Mesendoderm (in vitro differentiated cells): ENCODE data around the gene SLC35A3.

Source experiments
- DNase-seq: peaks from one replicate; pipeline ENCODE4 v3.0.0; 2013
- H2AK5ac ChIP-seq: 2 replicates; pipeline ENCODE4 v1.6.1; 2013; ENCODE audit warnings: low read length, inconsistent platforms
- H2BK120ac ChIP-seq: 2 replicates; pipeline ENCODE4 v1.6.1; 2013; ENCODE audit warnings: low read depth, mild to moderate bottlenecking, low read length, moderate library complexity, mixed read lengths
- H2BK15ac ChIP-seq: replicated peaks from 2 replicates; pipeline ENCODE4 v1.6.1; 2013; ENCODE audit warnings: low read depth, mild to moderate bottlenecking, moderate library complexity
- H2BK5ac ChIP-seq: 2 replicates; pipeline ENCODE4 v1.6.1; 2013; ENCODE audit warnings: low read length, inconsistent platforms
- H3K18ac ChIP-seq: 2 replicates; pipeline ENCODE4 v1.6.1; 2013; ENCODE audit warnings: mild to moderate bottlenecking, low read length, mixed read lengths
- H3K23ac ChIP-seq: one replicate; pipeline ENCODE4 v1.6.1; 2013; ENCODE audit warnings: low read length
- H3K27ac ChIP-seq: 2 replicates; pipeline ENCODE4 v1.5.1; 2013; ENCODE audit warnings: low read depth, mild to moderate bottlenecking, inconsistent platforms, low read length, moderate library complexity
- H3K27me3 ChIP-seq: 2 replicates; pipeline ENCODE4 v1.6.1; 2013; ENCODE audit warnings: low read length, control low read depth, mild to moderate bottlenecking, inconsistent platforms; ENCODE audit not compliant: insufficient read depth, poor library complexity
- H3K36me3 ChIP-seq: 2 replicates; pipeline ENCODE4 v1.6.1; 2013; ENCODE audit warnings: low read length, inconsistent platforms; ENCODE audit not compliant: control insufficient read depth, insufficient read depth
- H3K4ac ChIP-seq: one replicate; pipeline ENCODE4 v1.6.1; 2013; ENCODE audit warnings: low read depth, mild to moderate bottlenecking, low read length, moderate library complexity
- H3K4me1 ChIP-seq: 2 replicates; pipeline ENCODE4 v1.6.1; 2013; ENCODE audit warnings: low read depth, low read length, inconsistent platforms; ENCODE audit not compliant: control insufficient read depth
- H3K4me2 ChIP-seq: 2 replicates; pipeline ENCODE4 v1.6.1; 2013; ENCODE audit warnings: low read length
- H3K4me3 ChIP-seq: 2 replicates; pipeline ENCODE4 v1.5.1; 2013; ENCODE audit warnings: mild to moderate bottlenecking, low read length
- H3K56ac ChIP-seq: one replicate; pipeline ENCODE4 v1.6.1; 2013; ENCODE audit warnings: low read length
- H3K79me1 ChIP-seq: 2 replicates; pipeline ENCODE4 v1.6.1; 2013; ENCODE audit warnings: low read length, inconsistent platforms
- H3K79me2 ChIP-seq: 2 replicates; pipeline ENCODE4 v1.6.1; 2013; ENCODE audit warnings: mild to moderate bottlenecking, low read length; ENCODE audit not compliant: control insufficient read depth, insufficient read depth
- H3K9ac ChIP-seq: 2 replicates; pipeline ENCODE4 v1.6.1; 2013; ENCODE audit warnings: low read length, inconsistent platforms
- H4K5ac ChIP-seq: one replicate; pipeline ENCODE4 v1.6.1; 2013; ENCODE audit warnings: low read length
- H4K8ac ChIP-seq: one replicate; pipeline ENCODE4 v1.6.1; 2013; ENCODE audit warnings: low read depth, mild to moderate bottlenecking, control low read depth, low read length, moderate library complexity
- WGBS: extraction: QIAGEN DNeasy Blood & Tissue Kit; methylation state at CpG from one replicate; pipeline ENCODE4 v1.1.7; 2013; ENCODE audit warnings: low lambda C conversion rate, missing lambda C conversion rate; ENCODE audit not compliant: insufficient coverage; ENCODE audit errors: extremely low coverage; 5-methylcytosine and 5-hydroxymethylcytosine counted together

Gene SLC35A3

GRCh38 chr1:100036718-100037655, 67.2 kb downstream of the SLC35A3 start:
- Histone ChIP-seq H2BK120ac (no peak overlapping the region), H3K4me1 (no peaks in the 10 kb centered on the region), H2AK5ac (peak overlapping the region; percentile 28), H3K27ac (no peak overlapping the region), H3K4ac (peak overlapping the region; percentile 81), H3K23ac (no peak overlapping the region), H3K9ac (peak overlapping the region; percentile 76), H3K4me3 (peak overlapping the region; percentile 51), H2BK5ac (no peak overlapping the region), H3K79me1 (no peaks in the 10 kb centered on the region), H3K4me2 (peak overlapping the region; percentile 68), H3K79me2 (peaks cover 42% of the 10 kb centered on the region), H3K27me3 (no peaks in the 10 kb centered on the region), H3K36me3 (no peaks in the 10 kb centered on the region), H3K18ac (peak overlapping the region; percentile 65), H4K8ac (no peak overlapping the region), H3K56ac (peak overlapping the region; percentile 87), H4K5ac (peak overlapping the region; percentile 10), H2BK15ac (no peak overlapping the region)
- peak; percentile 61 for DNase-seq
- no CpG with 5 or more reads among the region's 11 CpGs for WGBS

GRCh38 chr1:100037656-100037926, 67.8 kb downstream of the SLC35A3 start:
- no peak overlapping the region for H3K27ac ChIP-seq
- H3K36me3 ChIP-seq: no peaks in the 10 kb centered on the region
- H3K27me3 ChIP-seq: no peaks in the 10 kb centered on the region
- H3K4ac ChIP-seq: peak overlapping the region; percentile 81
- WGBS: no CpG with 5 or more reads among the region's 8 CpGs
- no peak overlapping the region for H4K5ac ChIP-seq
- H3K4me2 ChIP-seq: peak overlapping the region; percentile 68
- H3K4me1 ChIP-seq: no peaks in the 10 kb centered on the region
- no peak overlapping the region for H2BK5ac ChIP-seq
- no peak overlapping the region for H3K23ac ChIP-seq
- H3K4me3 ChIP-seq: peak overlapping the region; percentile 51
- H3K9ac ChIP-seq: peak overlapping the region; percentile 76
- no peaks in the 10 kb centered on the region for H3K79me1 ChIP-seq
- H2BK15ac ChIP-seq: no peak overlapping the region
- peak overlapping the region; percentile 65 for H3K18ac ChIP-seq
- H4K8ac ChIP-seq: no peak overlapping the region
- no peak overlapping the region for H2AK5ac ChIP-seq
- DNase-seq: no peak
- peak overlapping the region; percentile 87 for H3K56ac ChIP-seq
- no peak overlapping the region for H2BK120ac ChIP-seq
- H3K79me2 ChIP-seq: peaks cover 47% of the 10 kb centered on the region

DNA sequence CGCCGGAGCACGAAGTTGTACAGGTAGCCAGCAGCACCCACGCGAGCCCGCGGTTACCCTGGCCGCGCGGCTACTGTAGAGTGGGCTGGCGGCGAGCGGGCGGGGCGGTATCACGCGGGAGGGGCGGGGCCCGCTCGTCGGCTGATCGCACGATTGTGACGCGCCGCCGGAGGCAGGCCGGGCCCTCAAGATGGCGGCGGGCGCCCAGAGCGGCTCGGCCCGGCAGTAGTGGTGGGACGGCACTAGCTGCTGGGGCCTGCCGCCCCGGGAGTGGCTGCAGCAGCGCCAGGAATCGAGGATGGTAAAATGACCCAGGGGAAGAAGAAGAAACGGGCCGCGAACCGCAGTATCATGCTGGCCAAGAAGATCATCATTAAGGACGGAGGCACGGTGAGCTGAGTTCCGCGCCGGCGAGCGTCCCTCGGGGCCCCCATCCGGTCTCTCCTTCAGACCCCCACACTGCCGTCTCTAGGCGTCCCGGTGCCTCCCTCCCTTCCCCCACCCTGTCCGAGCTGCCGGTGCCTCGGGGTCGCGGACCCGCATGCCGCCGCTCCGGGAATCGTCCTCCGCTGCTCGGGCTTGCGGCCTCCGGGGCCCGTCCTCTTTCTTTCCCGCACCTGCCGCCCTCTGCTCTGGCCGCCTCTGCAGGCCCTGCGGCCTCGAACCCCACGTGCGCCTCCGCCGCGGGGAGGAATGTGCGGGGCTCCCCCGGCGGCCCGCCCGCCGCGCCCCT, 68.3 kb downstream of the SLC35A3 start:
- Histone ChIP-seq H3K79me2 (peaks cover 51% of the 10 kb centered on the region), H3K56ac (peak overlapping the region; percentile 98), H3K9ac (peak overlapping the region; percentile 96), H2BK15ac (no peak overlapping the region), H3K36me3 (no peaks in the 10 kb centered on the region), H3K4me2 (peak overlapping the region; percentile 68), H3K27ac (peak overlapping the region; percentile 94), H3K23ac (peak overlapping the region; percentile 97), H2BK5ac (peak overlapping the region; percentile 85), H3K27me3 (no peaks in the 10 kb centered on the region), H3K18ac (peak overlapping the region; percentile 77), H3K4me3 (peak overlapping the region; percentile 83), H2AK5ac (no peak overlapping the region), H4K8ac (no peak overlapping the region), H4K5ac (no peak overlapping the region), H2BK120ac (peak overlapping the region; percentile 96), H3K4me1 (no peaks in the 10 kb centered on the region), H3K79me1 (no peaks in the 10 kb centered on the region), H3K4ac (peak overlapping the region; percentile 84)
- DNase-seq: peak; percentile 89
- WGBS: no CpG with 5 or more reads among the region's 87 CpGs

GRCh38 chr1:100038660-100039287, 69.0 kb downstream of the SLC35A3 start:
- Histone ChIP-seq H3K4me1 (no peaks in the 10 kb centered on the region), H2BK15ac (no peak overlapping the region), H3K27me3 (no peaks in the 10 kb centered on the region), H3K23ac (peak overlapping the region; percentile 97), H2BK120ac (peak overlapping the region; percentile 5), H4K8ac (no peak overlapping the region), H3K56ac (peak overlapping the region; percentile 98), H4K5ac (no peak overlapping the region), H3K9ac (peak overlapping the region; percentile 96), H3K27ac (peak overlapping the region; percentile 94), H3K4me2 (peak overlapping the region; percentile 81), H3K79me2 (peaks cover 55% of the 10 kb centered on the region), H3K4me3 (peak overlapping the region; percentile 83), H3K79me1 (peaks cover 2% of the 10 kb centered on the region), H2BK5ac (peak overlapping the region; percentile 85), H3K36me3 (no peaks in the 10 kb centered on the region), H3K4ac (peak overlapping the region; percentile 84), H2AK5ac (no peak overlapping the region), H3K18ac (peak overlapping the region; percentile 77)
- WGBS: no CpG with 5 or more reads among the region's 37 CpGs
- peak; percentile 71 for DNase-seq

GRCh38 chr1:100039591-100039990, 69.8 kb downstream of the SLC35A3 start:
- Histone ChIP-seq H3K9ac (peak overlapping the region; percentile 45), H2BK120ac (no peak overlapping the region), H3K79me1 (peaks cover 2% of the 10 kb centered on the region), H2BK5ac (no peak overlapping the region), H4K5ac (no peak overlapping the region), H3K23ac (no peak overlapping the region), H3K27ac (no peak overlapping the region), H3K4me1 (no peaks in the 10 kb centered on the region), H2AK5ac (no peak overlapping the region), H3K4me3 (no peak overlapping the region), H2BK15ac (no peak overlapping the region), H3K4ac (no peak overlapping the region), H4K8ac (no peak overlapping the region), H3K4me2 (no peak overlapping the region), H3K56ac (no peak overlapping the region), H3K27me3 (no peaks in the 10 kb centered on the region), H3K18ac (no peak overlapping the region), H3K36me3 (no peaks in the 10 kb centered on the region), H3K79me2 (peaks cover 63% of the 10 kb centered on the region)
- DNase-seq: no peak
- WGBS: no CpG with 5 or more reads among the region's 2 CpGs
